RKO (cell line): Measurements from ENCODE around the gene TIMM23B.
"Not testable (repeated sequence)": the region's sequence is repeated elsewhere in the genome, so short reads cannot be mapped to it uniquely, and the experiment has no call there.

Experiments
- DNase-seq: peaks from one replicate; pipeline ENCODE4 v3.0.0-alpha.2; 2016; ENCODE audit warnings: low spot score

TIMM23B gene, protein sequence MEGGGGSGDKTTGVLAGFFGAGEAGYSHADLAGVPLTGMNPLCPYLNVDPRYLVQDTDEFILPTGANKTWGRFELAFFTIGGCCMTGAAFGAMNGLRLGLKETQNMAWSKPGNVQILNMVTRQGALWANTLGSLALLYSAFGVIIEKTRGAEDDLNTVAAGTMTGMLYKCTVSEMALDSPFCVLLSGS

DNA sequence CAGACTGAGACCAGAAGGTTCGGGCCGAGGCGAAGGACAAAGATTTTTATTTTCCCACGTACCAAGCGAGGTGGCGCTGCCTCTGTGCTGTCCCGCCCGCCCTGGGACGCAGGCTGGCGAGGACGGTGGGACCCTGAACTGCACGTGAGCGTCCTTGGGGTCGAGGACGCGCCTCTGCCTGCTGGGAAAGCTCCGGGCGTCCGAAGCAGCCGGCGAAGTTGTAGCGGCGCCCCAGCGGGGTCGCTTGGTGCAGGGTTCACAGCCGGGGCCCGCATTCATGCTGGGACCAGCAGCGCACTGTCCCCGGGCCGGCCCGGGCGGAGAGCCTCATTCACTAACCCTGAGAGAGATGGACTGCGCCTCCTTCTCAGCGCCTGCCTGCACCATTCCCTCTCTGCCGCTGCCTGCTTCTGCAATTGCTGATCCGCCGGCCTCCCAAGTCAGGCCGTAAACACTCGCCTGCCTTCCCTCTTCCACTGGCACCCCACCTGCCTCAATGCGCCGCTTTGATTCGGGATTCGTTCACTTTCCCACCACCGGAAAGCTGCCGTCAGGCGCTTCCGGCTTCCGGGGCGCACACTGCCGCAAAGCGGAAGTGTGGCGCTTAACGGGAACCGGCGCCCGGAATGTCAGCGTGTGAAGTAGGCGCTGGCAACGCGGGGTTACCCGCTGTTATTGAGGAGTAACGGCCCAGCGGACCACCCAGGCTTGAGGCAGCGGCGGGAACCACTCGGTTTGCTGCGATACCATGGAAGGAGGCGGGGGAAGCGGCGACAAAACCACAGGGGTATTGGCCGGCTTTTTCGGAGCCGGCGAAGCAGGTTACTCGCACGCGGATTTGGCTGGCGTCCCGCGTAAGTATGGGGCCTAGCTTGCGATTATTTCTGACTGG is at the start of gene TIMM23B, which contains the start of gene PARG:
Gene TIMM23B, plus strand, starts transcription at position 607 of the 892 bp plus-strand sequence. Its CDS starts 142 bp downstream, at position 749.
Gene PARG, minus strand, starts transcription at position 581 of the 892 bp plus-strand sequence. Its CDS starts 302 bp downstream, at position 279.
- DNase-seq = peak; percentile 85

DNA sequence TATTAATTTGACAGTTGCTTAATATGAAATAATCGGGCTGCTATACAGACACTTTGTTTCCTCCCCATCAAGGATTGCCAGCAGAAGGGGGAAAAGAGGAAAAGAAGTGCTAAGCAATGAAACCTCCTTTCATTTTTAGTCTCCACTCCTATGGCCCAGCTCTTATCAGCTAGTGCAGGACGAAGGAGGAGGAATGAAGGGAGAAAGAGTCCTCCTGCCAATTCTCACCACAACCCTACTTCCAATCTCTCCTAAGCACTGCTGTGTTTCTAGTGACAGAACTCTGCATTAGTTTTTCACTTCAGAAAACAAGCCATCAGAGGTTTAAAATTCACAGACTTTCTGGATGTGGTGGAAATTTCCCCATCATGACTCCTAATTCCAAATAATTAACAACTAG is 41.9 kb upstream of the TIMM23B start:
- not testable (repeated sequence) for DNase-seq

DNA sequence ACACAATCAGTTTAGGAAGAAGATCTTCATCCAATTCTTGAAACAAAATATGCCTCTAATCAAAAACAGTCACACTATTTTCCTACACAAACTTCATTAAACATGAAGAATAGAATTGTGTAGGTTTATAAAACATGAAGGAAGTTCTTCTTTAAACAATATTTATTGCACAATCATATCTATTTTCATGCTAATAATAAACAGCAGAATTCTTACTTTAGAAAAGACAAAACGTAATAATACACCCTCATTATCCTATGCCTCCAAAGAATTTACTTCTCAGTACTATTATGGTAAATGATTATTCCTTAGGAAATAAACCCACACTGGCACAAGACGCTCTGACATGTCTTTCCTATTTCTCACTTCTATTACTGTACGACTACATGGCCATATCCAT is 41.4 kb upstream of the TIMM23B start:
- DNase-seq = not testable (repeated sequence)

DNA sequence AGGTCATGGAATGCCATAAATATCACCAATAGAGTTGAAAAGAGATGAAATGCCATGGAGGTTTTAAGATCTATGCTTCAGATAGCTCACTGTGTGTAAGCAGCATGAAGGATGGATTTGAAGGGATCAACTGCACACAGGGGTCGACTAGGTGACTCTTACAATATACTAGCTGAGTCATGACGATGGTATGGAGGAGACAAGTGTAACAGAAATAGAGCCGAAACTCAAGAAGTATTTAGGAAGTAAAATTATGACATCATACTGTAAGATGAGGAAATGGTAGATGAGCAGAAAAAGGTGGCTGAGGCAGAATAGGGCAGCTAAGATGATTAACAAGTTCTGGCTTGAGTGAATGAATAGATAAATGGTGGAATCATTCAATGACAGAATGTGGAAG is 38.0 kb upstream of the TIMM23B start:
- not testable (repeated sequence) for DNase-seq

DNA sequence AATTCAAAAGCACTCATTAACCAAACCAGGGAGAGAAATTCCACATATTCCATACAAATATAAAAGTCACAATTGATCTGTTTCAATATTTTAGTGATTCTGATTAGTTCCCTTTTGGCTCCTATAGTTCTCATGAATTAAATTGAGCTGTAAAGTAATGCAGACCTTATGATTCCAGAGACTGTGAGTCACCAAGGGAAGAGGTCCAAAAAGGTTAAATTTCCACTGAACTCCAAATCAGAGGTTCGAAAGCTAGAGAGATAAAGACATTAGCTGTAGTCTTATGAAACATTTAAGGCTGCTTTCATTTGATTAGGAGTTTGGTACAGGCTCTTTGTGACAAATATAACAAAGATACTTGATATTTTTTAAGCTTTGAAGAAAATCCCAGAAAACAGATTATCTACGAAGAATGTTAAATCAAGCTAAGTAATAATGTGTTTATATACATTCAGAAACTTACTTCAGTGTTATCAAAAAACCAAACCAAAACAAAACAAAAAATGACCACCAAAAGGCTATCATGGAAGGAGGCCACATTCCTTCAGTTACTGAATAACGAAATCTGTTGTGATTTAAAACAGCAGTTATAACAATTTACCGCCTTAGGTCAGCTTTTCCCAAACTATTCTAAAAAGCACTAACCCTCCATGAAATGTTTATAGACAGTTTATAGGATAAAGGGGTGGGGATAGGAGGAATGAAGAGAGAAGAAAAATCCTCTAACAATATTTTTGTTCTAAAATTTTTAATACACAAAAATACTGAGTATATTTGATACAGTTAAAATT is 33.4 kb upstream of the TIMM23B start:
- DNase-seq = not testable (repeated sequence)

DNA sequence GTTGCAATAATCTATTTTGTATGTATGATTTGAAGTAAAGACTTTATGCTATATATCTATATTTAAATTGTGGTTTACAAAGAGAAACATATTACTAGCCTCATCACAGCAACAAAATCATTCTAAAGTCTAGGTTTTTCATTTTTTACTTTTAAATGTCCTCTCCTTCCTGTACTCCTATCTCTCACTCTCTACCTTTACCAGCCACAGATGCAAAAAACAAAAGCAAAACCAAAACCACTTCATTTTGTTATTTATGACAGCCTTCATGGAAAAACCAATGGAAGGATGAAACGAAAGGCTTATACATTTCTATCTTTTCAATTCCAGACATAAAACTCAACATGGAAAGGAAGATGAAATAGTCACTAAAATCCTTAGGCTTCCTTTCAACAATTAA is 31.6 kb upstream of the TIMM23B start:
- DNase-seq = not testable (repeated sequence)

DNA sequence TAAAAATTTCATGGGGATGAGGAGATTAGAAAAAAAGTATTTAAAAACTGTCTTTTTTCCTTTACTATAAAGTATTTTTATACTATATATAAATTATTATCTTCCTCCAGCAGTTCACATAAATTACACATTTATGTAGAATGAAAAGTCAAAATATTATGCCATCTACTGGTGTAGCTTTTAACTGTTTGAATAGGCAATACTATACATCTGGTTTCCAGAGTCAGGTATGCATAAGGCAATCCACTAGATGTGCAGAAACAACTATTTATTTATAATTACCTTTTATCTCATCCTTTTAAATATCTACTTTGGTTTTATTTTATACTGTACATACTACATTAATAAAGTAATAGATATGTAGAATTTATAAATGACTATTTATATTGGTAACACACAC is 25.4 kb upstream of the TIMM23B start:
- DNase-seq = not testable (repeated sequence)

DNA sequence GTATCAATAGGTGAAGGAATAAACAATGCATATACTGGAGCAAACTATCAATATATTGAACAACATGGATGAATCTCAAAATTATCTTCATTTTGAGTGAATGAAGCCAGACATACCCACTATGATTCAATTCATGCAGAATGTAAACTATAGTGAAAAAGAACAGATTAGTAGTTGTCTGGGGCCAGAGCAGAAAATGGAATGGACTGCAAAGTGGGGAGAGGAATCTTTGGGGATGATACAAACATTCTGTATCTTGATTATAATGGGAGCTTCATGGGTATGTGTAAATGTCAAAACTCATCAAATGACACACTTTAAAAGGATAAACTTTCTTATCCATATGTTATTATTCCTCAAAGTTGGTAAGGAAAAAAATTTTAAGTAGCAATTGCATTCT is 23.9 kb upstream of the TIMM23B start:
- DNase-seq = not testable (repeated sequence)

DNA sequence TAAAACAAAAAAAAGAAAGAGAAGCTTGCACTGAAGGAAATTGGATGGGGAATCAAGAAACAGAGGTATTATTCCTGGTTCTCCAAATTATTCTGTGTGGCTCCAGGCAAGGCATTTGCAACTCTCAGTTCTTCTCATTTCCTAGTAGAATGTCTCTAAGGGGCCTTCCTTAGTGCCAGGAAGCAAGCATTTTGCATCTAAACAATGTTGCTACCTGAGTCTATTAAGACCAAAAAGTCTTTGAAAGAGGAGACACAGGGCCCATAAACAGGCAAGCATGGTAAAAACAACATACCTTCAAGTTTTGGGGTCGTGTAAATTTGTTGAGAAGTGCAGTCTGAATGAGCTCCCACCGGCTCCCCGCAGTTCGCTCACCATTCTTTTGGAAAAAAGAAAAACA is 19.8 kb upstream of the TIMM23B start:
- DNase-seq = not testable (repeated sequence)

DNA sequence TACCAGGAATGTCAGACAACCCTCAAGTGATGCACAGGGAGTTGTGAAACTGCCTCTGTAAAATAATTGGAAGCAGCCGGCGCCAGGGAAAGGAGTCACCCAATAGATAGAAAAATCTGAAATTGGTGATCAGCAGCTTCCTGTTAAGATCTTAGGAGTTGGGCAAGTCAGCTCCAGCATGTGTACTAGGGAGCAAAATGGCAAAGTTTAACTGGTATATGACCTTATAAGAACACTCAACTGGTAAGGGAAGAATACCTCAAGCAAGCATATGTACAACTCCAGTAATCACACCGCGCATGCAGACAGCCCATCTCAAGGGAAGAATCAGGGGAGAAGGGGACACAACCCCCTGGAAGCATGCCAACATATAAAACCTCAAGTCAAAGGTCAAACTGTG is 18.3 kb upstream of the TIMM23B start:
- DNase-seq = not testable (repeated sequence)

DNA sequence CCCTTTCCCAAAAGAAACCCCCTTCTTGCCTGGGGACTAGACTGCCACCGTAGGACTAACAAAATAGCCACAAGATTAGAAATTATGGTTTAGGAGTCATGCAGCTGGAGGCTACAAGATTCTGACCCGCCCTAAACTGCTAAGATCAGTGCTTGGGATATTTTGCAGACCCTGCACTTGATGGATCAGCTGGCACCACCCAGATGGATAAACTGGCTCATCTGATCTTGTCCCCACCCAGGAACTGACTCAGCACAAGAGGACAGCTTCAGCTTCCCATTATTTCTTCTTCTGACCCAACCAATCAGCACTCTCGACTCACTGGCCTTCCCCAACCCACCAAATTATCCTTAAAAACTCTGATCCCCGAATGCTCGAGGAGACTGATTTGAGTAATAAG is 10.6 kb upstream of the TIMM23B start:
- not testable (repeated sequence) for DNase-seq

DNA sequence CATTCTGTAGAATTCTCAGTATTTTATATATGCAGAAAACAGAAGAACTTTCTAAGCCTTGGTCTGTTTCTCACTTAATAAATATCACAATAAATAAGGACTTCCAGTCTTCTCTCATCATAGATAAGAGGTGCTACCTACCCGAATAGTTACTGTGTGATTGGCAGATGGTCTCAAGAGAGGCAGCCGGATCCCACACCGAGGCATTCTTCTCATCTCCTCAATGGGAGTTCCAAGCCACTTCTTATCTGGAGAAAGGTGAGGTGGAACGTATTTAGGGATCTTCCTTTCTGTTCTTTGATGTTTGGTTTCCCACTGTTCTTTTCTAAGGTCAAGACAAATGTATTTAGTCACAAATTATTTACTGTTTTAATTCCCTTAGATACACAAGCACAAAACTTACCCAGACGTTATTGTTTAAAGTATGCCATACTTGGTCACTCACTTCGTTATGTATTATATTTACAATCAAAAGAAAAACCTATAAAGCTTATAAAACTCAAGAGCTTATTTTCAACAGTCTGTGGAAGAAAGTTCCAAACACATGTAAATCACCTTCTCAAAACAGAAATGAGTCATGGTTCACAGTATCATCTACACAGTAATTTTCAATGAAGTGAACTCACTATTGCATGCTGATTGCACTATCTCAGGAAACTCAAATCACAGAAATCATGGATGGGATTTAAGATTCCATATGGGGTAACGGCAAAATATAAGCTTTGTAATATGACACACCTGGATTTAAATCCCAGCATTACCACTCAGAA is 9.7 kb upstream of the TIMM23B start:
- DNase-seq = not testable (repeated sequence)

DNA sequence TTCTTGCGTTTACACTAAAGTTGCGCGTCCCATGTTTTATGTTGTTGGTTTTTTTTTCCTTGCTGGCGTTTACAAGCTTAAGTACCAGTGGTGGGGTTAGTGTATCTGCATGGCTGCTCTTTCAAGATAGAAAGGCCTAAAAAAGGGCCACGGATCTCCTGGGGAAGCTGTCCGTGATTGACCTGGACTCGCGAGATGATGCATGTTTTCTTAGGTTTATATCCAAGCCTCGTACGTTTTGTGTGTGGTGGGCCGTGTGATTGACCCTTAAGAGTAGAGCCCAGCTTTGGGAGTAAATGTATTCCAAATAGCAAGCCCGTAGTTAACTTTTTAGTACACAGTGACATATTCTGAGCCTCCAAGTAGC is 469 bp downstream of the TIMM23B start:
- DNase-seq = not testable (repeated sequence)

DNA sequence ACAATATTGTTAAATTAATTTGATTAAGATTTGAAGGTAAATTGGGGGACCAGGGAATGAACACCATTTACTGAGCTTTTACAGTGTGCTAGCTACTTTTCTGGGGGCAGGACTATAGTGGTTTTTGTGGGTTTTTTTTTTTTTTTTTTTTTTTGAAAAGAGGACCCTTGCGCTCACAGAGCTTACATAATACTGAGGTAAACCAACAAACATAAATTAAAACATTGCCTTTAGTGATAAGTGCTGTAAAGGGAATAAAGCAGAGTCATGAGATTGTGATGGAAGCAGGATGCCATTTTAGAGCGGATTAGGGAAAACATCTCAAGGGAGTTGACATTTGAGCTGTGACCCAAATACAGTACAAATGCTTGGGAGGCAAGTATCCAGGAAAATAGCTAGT is 1.8 kb downstream of the TIMM23B start:
- not testable (repeated sequence) for DNase-seq

DNA sequence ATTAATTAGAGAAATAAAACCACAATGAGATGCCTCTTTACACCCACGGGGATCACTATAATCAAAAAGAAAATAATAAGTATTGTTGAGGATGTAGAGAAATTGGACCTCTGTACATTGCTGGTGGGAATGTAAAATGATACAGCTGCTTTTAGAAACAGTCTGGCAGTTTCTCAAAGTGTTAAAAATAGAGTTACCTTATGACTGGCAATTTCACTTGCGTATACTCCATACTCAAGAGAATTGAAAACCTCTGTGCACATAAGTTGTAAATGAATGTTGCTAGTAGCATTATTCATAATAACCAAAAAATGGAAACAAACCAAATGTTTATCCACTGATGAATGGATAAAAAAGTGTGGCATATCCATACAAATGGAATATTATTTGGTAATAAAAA is 6.3 kb downstream of the TIMM23B start:
- DNase-seq = not testable (repeated sequence)

DNA sequence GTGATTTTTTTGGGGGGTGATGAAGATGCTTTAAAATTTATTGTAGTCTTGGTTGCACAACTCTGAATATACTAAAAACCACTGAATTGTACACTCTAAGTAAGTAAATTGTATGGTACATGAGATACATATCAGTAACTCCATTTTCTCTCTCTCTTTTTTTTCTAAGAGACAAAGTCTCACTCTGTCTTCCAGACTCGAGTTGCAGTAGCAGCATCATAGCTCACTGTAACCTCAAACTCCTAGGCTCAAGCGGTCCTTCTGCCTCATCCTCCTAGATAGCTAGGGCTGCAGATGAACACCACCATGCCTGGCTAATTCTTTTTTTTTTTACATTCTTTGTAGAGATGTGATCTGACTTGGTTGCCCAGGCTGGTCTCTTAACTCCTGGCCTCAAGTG is 6.9 kb downstream of the TIMM23B start:
- DNase-seq = not testable (repeated sequence)

DNA sequence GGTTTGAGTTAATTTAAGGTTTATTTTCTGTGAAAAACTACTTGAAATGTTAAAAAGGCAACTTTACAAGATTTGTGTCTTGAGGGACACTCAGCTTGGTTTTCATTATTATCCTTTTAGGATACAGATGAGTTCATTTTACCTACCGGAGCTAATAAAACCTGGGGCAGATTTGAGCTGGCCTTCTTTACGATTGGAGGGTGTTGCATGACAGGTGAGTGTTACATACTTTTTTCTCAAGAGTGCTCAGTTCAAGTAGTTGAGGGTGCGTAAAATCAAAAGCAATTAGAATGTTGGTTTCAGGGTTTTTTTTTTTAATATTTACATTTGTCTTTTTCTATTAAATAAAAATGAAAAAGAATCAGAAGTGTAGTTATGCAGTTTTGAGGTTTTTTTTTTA is 10.2 kb downstream of the TIMM23B start:
- DNase-seq = not testable (repeated sequence)

DNA sequence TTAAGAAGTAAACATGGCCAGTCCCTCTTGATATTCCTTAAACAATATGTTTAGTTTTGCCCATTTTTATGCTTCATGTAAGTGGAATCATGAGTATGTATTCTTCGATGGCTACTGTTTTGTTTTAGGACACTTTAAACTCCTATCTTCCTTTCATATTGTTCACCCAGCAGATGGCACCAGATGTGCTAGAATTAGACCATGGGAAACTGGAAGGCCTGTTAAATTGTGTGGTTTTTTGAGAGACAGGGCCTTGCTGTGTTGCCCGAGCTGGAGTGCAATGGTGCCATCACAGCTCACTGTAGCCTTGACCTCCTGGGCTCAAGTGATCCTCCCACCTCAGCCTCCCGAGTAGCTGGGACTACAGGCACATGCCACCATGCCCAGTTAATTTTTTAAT is 11.3 kb downstream of the TIMM23B start:
- DNase-seq = peak; percentile 15

DNA sequence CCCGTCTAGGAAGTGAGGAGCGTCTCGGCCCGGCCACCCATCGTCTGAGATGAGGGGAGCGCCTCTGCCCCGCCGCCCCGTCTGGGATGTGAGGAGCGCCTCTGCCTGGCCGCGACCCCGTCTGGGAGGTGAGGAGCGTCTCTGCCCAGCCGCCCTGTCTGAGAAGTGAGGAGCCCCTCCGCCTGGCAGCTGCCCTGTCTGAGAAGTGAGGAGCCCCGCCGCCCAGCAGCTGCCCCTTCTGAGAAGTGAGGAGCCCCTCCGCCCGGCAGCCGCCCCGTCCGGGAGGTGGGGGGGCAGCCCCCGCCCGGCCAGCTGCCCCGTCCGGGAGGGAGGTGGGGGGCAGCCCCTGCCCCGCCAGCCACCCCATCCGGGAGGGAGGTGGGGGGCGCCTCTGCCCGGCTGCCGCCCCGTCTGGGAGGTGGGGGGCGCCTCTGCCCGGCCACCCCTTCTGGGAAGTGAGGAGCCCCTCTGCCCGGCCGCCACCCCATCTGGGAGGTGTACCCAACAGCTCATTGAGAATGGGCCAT is 28.5 kb downstream of the TIMM23B start:
- not testable (repeated sequence) for DNase-seq

DNA sequence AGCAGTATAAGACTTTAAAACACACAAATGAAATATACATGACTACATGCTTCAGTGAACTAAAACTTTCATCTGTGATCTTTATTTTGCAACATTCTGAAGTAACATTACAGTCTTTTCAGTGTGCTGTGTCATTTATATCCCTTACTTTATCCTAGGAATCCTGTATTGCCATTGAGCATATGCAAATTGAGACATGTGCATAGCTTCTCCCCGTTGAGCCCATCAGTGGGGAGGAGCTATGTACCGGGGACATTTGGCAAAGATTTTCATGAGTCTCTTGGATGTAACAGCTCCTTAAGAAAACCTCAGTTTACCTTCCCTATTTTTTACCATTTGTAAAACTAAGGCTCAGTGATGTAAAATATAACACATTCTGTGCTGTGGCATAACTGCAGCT is 29.6 kb downstream of the TIMM23B start:
- DNase-seq = not testable (repeated sequence)

DNA sequence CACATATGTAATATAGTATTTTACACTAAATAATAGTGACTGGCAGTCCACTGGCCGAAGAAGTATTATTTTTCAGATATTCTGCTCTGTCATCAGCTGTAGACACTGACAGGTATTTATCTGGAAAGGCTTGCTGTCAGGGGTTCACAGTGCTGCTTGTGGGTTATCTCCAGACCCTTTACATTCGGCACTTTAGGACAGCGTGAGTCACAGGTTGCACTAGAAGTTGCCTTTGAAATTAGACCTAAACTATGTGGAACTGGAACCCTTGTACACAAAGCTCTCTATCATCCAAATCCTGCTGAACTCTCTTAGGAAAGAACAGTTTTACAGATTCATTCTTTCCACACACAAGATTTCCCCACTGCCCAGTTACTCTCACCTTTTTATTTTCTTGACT is 30.2 kb downstream of the TIMM23B start:
- DNase-seq = not testable (repeated sequence)
